Esophagus (tissue), 2 donors: ENCODE results near the gene IQSEC1. TPM values are rescaled to one million over a fixed set of nuclear protein-coding genes. Genes with fewer than 3 reads are reported as not detected.

Experiments used
- H3K27ac ChIP-seq, 2 donors: one replicate each; pipeline ENCODE4 v1.5.1; 2013; ENCODE audit warnings: low read depth in 2 of 2, mild to moderate bottlenecking in 2 of 2, inconsistent platforms in 1 of 2, low read length in 1 of 2, moderate library complexity in 1 of 2
- H3K27me3 ChIP-seq, 2 donors: one replicate each; pipeline ENCODE4 v1.6.1; 2013; ENCODE audit warnings: low read length in 2 of 2, control low read depth in 1 of 2, mild to moderate bottlenecking in 1 of 2; ENCODE audit not compliant: insufficient read depth in 2 of 2, control insufficient read depth in 1 of 2
- H3K36me3 ChIP-seq, 2 donors: one replicate each; pipeline ENCODE4 v1.6.1; 2013; ENCODE audit warnings: low read length in 1 of 2; ENCODE audit not compliant: control insufficient read depth in 2 of 2, insufficient read depth in 2 of 2
- H3K4me1 ChIP-seq, 2 donors: one replicate each; pipeline ENCODE4 v1.6.1; 2013; ENCODE audit warnings: low read length in 1 of 2; ENCODE audit not compliant: control insufficient read depth in 2 of 2, insufficient read depth in 2 of 2
- H3K4me3 ChIP-seq, 2 donors: one replicate each; pipeline ENCODE4 v1.5.1; 2013; ENCODE audit warnings: low read length in 2 of 2, mild to moderate bottlenecking in 2 of 2, low read depth in 1 of 2, moderate library complexity in 1 of 2
- H3K9me3 ChIP-seq, 2 donors: one replicate each; pipeline ENCODE4 v1.6.1; 2013; ENCODE audit warnings: mild to moderate bottlenecking in 2 of 2, low read depth in 1 of 2, low read length in 1 of 2, moderate library complexity in 1 of 2; ENCODE audit not compliant: control insufficient read depth in 2 of 2, insufficient read depth in 1 of 2
- WGBS, 2 donors: extraction: QIAGEN DNeasy Blood & Tissue Kit; methylation state at CpG; one replicate each; pipeline ENCODE4 v1.1.7; 2013; 5-methylcytosine and 5-hydroxymethylcytosine counted together
- polyA plus RNA-seq, 2 donors: library from polyadenylated mRNA; stranded (reverse); fragments of 200-250 nt; gene quantifications; one replicate each; pipeline ENCODE4 v1.2.3, GENCODE V29; 2013
- donor health status: healthy with polysubstance abuse.
- donor health status: Bipolar disorder and iron deficiency.

Gene IQSEC1
- polyA plus RNA-seq, 2 donors: 4.1 to 5.2 TPM

- H3K4me3 ChIP-seq: no peak overlapping the region
- H3K4me1 ChIP-seq: peaks cover 0 to 12% of the 10 kb centered on the region in 2 donors
- WGBS, 2 donors: 71 to 74% methylated on average over 17 of the region's 17 CpGs
Observed at GRCh38 chr3:13008155-13008995, 64.9 kb downstream of the IQSEC1 start.

DNA sequence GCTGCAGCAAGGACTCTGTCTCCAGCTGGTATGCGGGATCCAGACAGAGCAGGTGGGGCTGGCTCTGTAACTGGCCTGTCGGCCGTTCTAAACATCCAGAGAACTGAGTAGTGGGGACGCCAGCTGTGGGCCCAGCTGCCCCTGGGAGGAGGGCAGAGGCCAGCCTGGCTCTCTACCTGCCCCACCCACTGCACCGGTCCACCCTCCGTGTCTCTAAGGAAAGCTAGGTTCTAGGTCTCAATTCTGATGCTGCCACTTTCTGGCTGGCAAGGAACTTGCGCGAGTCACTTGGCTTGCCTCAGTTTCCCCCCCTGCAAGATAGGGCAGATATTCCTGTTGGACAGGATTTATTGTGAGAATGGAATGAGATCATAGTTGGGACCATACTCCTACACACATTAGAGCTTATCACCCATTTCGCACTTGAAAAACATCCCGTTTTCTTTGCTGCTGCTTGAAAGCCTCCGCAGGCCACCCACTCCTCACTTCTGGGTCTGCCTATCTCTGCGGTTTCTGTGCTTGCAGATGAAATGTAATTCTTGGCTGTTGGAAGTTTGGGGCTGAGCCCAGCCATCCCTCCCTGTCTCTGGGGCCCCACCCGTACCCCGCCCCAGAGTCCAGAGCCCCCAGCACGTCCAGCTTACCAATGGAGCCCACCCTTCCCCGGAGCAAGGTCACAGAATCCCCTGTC is 65.8 kb downstream of the IQSEC1 start:
- peaks cover 0 to 12% of the 10 kb centered on the region in 2 donors for H3K4me1 ChIP-seq
- 67 to 75% methylated on average over 16 of the region's 16 CpGs for WGBS, 2 donors
- H3K27me3 ChIP-seq: no peaks in the 10 kb centered on the region

More at GRCh38 chr3:13008155-13008995, 64.9 kb downstream of the IQSEC1 start:
- no peaks in the 10 kb centered on the region for H3K27me3 ChIP-seq
- no peak overlapping the region for H3K27ac ChIP-seq
- no peaks in the 10 kb centered on the region for H3K9me3 ChIP-seq
- no peaks in the 10 kb centered on the region for H3K36me3 ChIP-seq

GRCh38 chr3:13006216-13006990 is 66.8 kb downstream of the IQSEC1 start:
- Histone ChIP-seq H3K27ac (peak overlapping the region in 1 of 2 donors; percentile 11), H3K36me3 (no peaks in the 10 kb centered on the region), H3K4me1 (peaks cover 0 to 8% of the 10 kb centered on the region in 2 donors), H3K4me3 (no peak overlapping the region), H3K27me3 (no peaks in the 10 kb centered on the region), H3K9me3 (no peaks in the 10 kb centered on the region)
- WGBS, 2 donors: 88 to 89% methylated on average over 17 of the region's 17 CpGs

More for the DNA sequence above, 65.8 kb downstream of the IQSEC1 start:
- no peaks in the 10 kb centered on the region for H3K9me3 ChIP-seq
- H3K36me3 ChIP-seq: no peaks in the 10 kb centered on the region
- H3K27ac ChIP-seq: no peak overlapping the region
- H3K4me3 ChIP-seq: no peak overlapping the region

DNA sequence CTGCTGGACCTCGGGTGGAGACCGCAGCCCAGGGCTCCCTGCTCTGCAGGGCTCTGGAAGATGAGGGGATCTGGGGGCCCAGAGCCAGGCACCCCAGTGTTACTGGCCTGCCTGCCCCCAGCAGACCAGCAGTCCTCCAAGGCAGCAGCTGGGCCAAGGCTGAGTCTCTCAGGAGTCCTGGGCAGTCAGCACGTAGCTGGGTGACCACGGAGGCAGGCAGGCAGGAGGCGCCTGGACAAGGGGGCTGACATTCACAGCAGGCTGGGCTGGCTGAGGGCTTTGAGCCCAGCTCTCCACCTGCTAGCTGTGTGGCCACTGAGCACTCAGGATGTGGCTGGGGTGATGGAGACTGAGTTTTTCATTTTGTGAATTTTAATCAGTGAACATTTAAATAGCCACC is 67.9 kb downstream of the IQSEC1 start:
- WGBS, 2 donors: 91 to 93% methylated on average over 5 of the region's 5 CpGs
- Histone ChIP-seq H3K4me1 (peaks cover 0 to 8% of the 10 kb centered on the region in 2 donors), H3K9me3 (no peaks in the 10 kb centered on the region), H3K27ac (no peak overlapping the region), H3K4me3 (no peak overlapping the region), H3K27me3 (no peaks in the 10 kb centered on the region), H3K36me3 (no peaks in the 10 kb centered on the region)

- no peaks in the 10 kb centered on the region for H3K9me3 ChIP-seq
- no peak overlapping the region for H3K27ac ChIP-seq
- H3K4me3 ChIP-seq: no peak overlapping the region
- 83 to 84% methylated on average over 7 of the region's 7 CpGs for WGBS, 2 donors
- peaks cover 0 to 7% of the 10 kb centered on the region in 2 donors for H3K4me1 ChIP-seq
- H3K27me3 ChIP-seq: no peaks in the 10 kb centered on the region
- H3K36me3 ChIP-seq: no peaks in the 10 kb centered on the region
Observed at GRCh38 chr3:13004376-13004775, 68.9 kb downstream of the IQSEC1 start.

DNA sequence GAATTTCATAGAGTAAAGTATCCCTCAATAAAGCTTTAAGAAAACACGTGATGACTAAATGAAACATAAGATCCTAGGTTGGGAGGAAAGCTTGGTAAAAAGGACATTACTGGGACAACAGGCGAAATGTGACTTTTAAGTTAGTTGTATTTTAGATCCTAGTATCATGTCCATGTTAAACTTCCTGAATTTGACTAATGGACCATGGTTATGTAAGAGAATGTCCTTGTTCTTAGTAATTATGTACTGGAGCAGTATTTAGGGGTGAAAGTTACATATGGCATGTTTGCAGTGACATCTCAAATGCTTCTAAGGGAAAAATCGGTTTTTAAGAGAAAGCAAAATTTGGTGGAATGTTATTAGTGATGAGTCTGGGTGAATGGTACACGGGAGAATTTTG is 69.6 kb downstream of the IQSEC1 start:
- Histone ChIP-seq H3K4me3 (no peak overlapping the region), H3K27me3 (no peaks in the 10 kb centered on the region), H3K4me1 (peaks cover 0 to 3% of the 10 kb centered on the region in 2 donors), H3K36me3 (no peaks in the 10 kb centered on the region), H3K27ac (no peak overlapping the region), H3K9me3 (no peaks in the 10 kb centered on the region)
- WGBS, 2 donors: 68 to 89% methylated on average over 4 of the region's 4 CpGs

GRCh38 chr3:13002398-13003124 is 70.7 kb downstream of the IQSEC1 start:
- no peaks in the 10 kb centered on the region for H3K36me3 ChIP-seq
- H3K9me3 ChIP-seq: no peaks in the 10 kb centered on the region
- WGBS, 2 donors: 73 to 76% methylated on average over 2 of the region's 2 CpGs
- H3K27me3 ChIP-seq: no peaks in the 10 kb centered on the region
- no peak overlapping the region for H3K27ac ChIP-seq
- H3K4me3 ChIP-seq: no peak overlapping the region
- H3K4me1 ChIP-seq: peaks cover 0 to 3% of the 10 kb centered on the region in 2 donors

GRCh38 chr3:12999147-13000140 is 73.8 kb downstream of the IQSEC1 start:
- Histone ChIP-seq H3K36me3 (no peaks in the 10 kb centered on the region), H3K9me3 (no peaks in the 10 kb centered on the region), H3K27me3 (no peaks in the 10 kb centered on the region), H3K4me1 (peaks cover 0 to 3% of the 10 kb centered on the region in 2 donors), H3K4me3 (no peak overlapping the region), H3K27ac (peak overlapping the region in 1 of 2 donors; percentile 66)
- WGBS, 2 donors: 58 to 59% methylated on average over 14 of the region's 14 CpGs
